SH-SY5Y (cell line): Measurements from ENCODE around the gene SH3YL1.

Experiments
- GATA2 ChIP-seq: IDR thresholded peaks from 2 replicates; pipeline ENCODE4 v1.6.1; 2011; ENCODE audit warnings: mild to moderate bottlenecking, low read depth, low read length
- GATA3 ChIP-seq: IDR thresholded peaks from 2 replicates; pipeline ENCODE4 v1.6.1; 2011; ENCODE audit warnings: low read depth, mild to moderate bottlenecking, low read length, moderate library complexity

SH3YL1 gene

GRCh38 chr2:231521-232185 is 32.2 kb downstream of the SH3YL1 start:
- TF ChIP-seq GATA3, result no peak

- no peak for TF ChIP-seq GATA3
- TF ChIP-seq GATA2, result no peak
Observed at GRCh38 chr2:228518-229278, 35.1 kb downstream of the SH3YL1 start.

- TF ChIP-seq GATA2, result no peak
- TF ChIP-seq GATA3, result no peak
Observed at GRCh38 chr2:228115-228514, 35.7 kb downstream of the SH3YL1 start.

GRCh38 chr2:223971-224760 is 39.7 kb downstream of the SH3YL1 start:
- TF ChIP-seq GATA3, result no peak
- TF ChIP-seq GATA2, result no peak

- no peak for TF ChIP-seq GATA3
- no peak for TF ChIP-seq GATA2
Observed at GRCh38 chr2:223451-223850, 40.4 kb downstream of the SH3YL1 start.

GRCh38 chr2:216068-216467 is 47.8 kb downstream of the SH3YL1 start:
- no peak for TF ChIP-seq GATA3
- no peak for TF ChIP-seq GATA2

GRCh38 chr2:213932-214693 is 49.7 kb downstream of the SH3YL1 start:
- no peak for TF ChIP-seq GATA3
- no peak for TF ChIP-seq GATA2

GRCh38 chr2:211486-212184 is 52.2 kb downstream of the SH3YL1 start:
- TF ChIP-seq GATA2, result no peak
- TF ChIP-seq GATA3, result no peak

- TF ChIP-seq GATA2 (no peak), GATA3 (no peak)
Observed at GRCh38 chr2:210660-211059, 53.2 kb downstream of the SH3YL1 start.

GRCh38 chr2:209470-209869 is 54.4 kb downstream of the SH3YL1 start:
- TF ChIP-seq GATA2, result no peak
- TF ChIP-seq GATA3, result no peak

- no peak for TF ChIP-seq GATA3
- no peak for TF ChIP-seq GATA2
Observed at GRCh38 chr2:208335-208734, 55.5 kb downstream of the SH3YL1 start.

GRCh38 chr2:203984-204383 is 59.8 kb downstream of the SH3YL1 start:
- TF ChIP-seq GATA2, result no peak
- TF ChIP-seq GATA3, result no peak

GRCh38 chr2:203401-203800 is 60.4 kb downstream of the SH3YL1 start:
- TF ChIP-seq GATA3 (no peak), GATA2 (no peak)

- TF ChIP-seq GATA3 (no peak), GATA2 (no peak)
Observed at GRCh38 chr2:202945-203344, 60.9 kb downstream of the SH3YL1 start.
